ENCODE data around the gene EIF2S3B.
"Not testable (repeated sequence)": the region's sequence is repeated elsewhere in the genome, so short reads cannot be mapped to it uniquely, and the experiment has no call there.

EIF2S3B gene

DNA sequence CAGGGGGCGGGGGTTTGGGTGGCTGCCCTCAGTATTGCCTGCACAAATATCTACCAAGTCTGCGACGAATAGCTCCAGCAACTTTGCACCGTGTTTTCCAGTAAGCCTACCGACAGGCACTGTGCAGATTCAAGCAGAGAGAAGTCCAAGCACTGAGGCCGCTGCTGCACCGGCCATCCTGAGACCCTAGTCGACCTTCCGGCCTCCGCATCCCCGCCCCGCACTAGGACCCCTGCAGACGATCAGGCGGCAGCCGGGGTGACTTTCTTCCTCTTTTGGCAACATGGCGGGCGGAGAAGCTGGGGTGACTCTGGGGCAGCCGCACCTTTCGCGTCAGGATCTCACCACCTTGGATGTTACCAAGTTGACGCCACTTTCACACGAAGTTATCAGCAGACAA is at the start of gene EIF2S3B:
Gene EIF2S3B, plus strand, starts transcription at position 271 of the 400 bp plus-strand sequence. Its CDS starts 13 bp downstream, at position 284.
- no peaks in the 10 kb centered on the region for H3K36me3 ChIP-seq (ENCODE audit: control insufficient read depth, insufficient read depth, low read length)
- no peaks in the 10 kb centered on the region for H3K4me1 ChIP-seq (ENCODE audit: control insufficient read depth, insufficient read depth, low read length)
- no peaks in the 10 kb centered on the region for H3K9me3 ChIP-seq (ENCODE audit: control insufficient read depth, insufficient read depth, low read length)
- H3K4me3 ChIP-seq (ENCODE audit: low read depth, low read length) = no peak within 1 kb of the TSS
- no peak within 1 kb of the TSS for H3K9ac ChIP-seq (ENCODE audit: low read depth, low read length)
- no peaks in the 10 kb centered on the region for H3K27me3 ChIP-seq (ENCODE audit: control insufficient read depth, insufficient read depth, low read length)
- no peak within 1 kb of the TSS for H3K27ac ChIP-seq (ENCODE audit: low read depth, low read length)

DNA sequence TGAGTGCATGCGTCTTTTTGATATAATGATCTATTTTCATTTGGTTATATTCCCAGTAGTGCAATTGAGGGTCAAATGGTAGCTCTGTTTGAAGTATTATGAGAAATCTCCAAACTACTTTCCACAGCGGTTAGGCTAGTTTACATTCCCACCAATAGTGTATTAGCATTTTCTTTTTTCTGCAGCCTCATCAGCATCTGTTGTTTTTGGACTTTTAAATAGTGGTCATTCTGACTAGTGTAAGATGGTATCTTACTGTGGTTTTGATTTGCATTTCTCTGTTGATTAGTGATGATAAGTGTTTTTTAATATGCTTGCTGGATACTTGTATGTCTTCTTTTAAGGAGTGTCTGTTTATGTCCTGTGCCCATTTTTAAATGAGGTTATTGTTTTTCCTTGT is 48.8 kb upstream of the EIF2S3B start:
- H3K4me3 ChIP-seq (ENCODE audit: low read depth, low read length) = no peak overlapping the region
- H3K36me3 ChIP-seq (ENCODE audit: control insufficient read depth, insufficient read depth, low read length) = no peaks in the 10 kb centered on the region
- H3K9ac ChIP-seq (ENCODE audit: low read depth, low read length) = no peak overlapping the region
- peaks cover 11% of the 10 kb centered on the region for H3K4me1 ChIP-seq (ENCODE audit: control insufficient read depth, insufficient read depth, low read length)
- H3K27ac ChIP-seq (ENCODE audit: low read depth, low read length) = no peak overlapping the region
- H3K9me3 ChIP-seq (ENCODE audit: control insufficient read depth, insufficient read depth, low read length) = no peaks in the 10 kb centered on the region
- H3K27me3 ChIP-seq (ENCODE audit: control insufficient read depth, insufficient read depth, low read length) = no peaks in the 10 kb centered on the region

DNA sequence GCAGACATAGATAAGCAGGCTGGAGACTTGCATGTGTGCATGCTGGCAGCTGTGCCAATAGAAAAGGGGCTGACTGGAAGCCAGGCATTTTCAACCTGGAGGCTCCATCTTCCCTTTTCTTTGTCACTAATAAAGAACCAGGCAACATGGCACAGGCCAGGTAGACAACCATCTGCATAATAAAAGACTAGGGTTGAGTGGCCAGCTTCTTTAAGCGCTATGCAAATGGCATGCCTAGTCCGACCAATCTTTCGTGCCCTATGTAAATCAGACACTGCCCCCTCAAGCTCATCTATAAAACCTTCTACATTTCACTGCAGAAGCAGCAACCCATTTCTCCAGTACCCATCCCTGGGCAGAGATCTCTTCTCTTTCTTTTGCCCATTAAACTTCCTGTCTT is 47.9 kb upstream of the EIF2S3B start:
- peaks cover 11% of the 10 kb centered on the region for H3K4me1 ChIP-seq (ENCODE audit: control insufficient read depth, insufficient read depth, low read length)
- H3K9me3 ChIP-seq (ENCODE audit: control insufficient read depth, insufficient read depth, low read length) = no peaks in the 10 kb centered on the region
- H3K36me3 ChIP-seq (ENCODE audit: control insufficient read depth, insufficient read depth, low read length) = no peaks in the 10 kb centered on the region
- peak overlapping the region; percentile 23; the same call in 1 of the 2 replicates for H3K9ac ChIP-seq (ENCODE audit: low read depth, low read length)
- H3K27ac ChIP-seq (ENCODE audit: low read depth, low read length) = no peak overlapping the region
- H3K4me3 ChIP-seq (ENCODE audit: low read depth, low read length) = peak overlapping the region; percentile 5; the same call in 1 of the 2 replicates
- H3K27me3 ChIP-seq (ENCODE audit: control insufficient read depth, insufficient read depth, low read length) = no peaks in the 10 kb centered on the region

DNA sequence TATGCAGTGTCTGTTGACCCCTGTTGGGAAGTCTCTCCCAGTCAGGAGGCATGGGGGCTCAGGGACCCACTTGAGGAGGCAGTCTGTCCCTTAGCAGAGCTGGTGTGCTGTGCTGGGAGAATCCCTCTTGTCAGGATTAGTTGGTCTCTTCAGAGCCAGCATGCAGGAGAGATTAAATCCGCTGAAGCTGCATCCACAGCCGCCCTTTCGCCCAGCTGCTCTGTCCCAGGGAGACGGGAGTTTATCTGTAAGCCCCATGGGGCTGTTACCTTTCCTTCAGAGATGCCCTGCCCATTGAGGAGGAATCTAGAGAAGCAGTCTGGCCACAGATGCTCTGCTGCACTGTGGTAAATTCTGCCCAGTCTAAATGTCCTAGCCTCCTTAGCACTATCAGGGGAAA is 39.4 kb upstream of the EIF2S3B start:
- H3K4me1 ChIP-seq (ENCODE audit: control insufficient read depth, insufficient read depth, low read length) = no peaks in the 10 kb centered on the region
- H3K27me3 ChIP-seq (ENCODE audit: control insufficient read depth, insufficient read depth, low read length) = no peaks in the 10 kb centered on the region
- H3K4me3 ChIP-seq (ENCODE audit: low read depth, low read length) = no peak overlapping the region
- H3K27ac ChIP-seq (ENCODE audit: low read depth, low read length) = no peak overlapping the region
- no peaks in the 10 kb centered on the region for H3K9me3 ChIP-seq (ENCODE audit: control insufficient read depth, insufficient read depth, low read length)
- no peak overlapping the region for H3K9ac ChIP-seq (ENCODE audit: low read depth, low read length)
- H3K36me3 ChIP-seq (ENCODE audit: control insufficient read depth, insufficient read depth, low read length) = no peaks in the 10 kb centered on the region

DNA sequence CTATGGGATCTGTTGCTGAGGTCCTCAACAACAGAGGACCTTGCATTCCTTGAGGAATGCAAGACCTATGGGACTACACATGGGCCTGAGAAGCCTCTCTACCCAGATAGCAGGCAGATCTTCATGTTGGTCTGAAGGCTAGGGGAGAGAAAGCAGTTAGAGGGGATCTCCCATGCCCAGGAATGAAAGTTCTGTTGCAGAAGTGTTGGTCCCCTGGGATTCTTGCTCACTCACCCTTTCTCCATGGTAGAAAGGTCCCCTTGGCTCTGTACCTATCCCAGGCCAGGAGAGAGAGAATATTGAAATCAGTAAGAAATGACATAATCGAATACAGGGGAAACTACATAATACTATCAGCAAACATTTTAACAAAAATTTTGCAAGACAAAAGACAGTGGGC is 36.0 kb upstream of the EIF2S3B start:
- H3K27ac ChIP-seq (ENCODE audit: low read depth, low read length) = no peak overlapping the region
- no peak overlapping the region for H3K4me3 ChIP-seq (ENCODE audit: low read depth, low read length)
- no peaks in the 10 kb centered on the region for H3K36me3 ChIP-seq (ENCODE audit: control insufficient read depth, insufficient read depth, low read length)
- H3K27me3 ChIP-seq (ENCODE audit: control insufficient read depth, insufficient read depth, low read length) = no peaks in the 10 kb centered on the region
- H3K9ac ChIP-seq (ENCODE audit: low read depth, low read length) = no peak overlapping the region
- no peaks in the 10 kb centered on the region for H3K4me1 ChIP-seq (ENCODE audit: control insufficient read depth, insufficient read depth, low read length)
- H3K9me3 ChIP-seq (ENCODE audit: control insufficient read depth, insufficient read depth, low read length) = no peaks in the 10 kb centered on the region

DNA sequence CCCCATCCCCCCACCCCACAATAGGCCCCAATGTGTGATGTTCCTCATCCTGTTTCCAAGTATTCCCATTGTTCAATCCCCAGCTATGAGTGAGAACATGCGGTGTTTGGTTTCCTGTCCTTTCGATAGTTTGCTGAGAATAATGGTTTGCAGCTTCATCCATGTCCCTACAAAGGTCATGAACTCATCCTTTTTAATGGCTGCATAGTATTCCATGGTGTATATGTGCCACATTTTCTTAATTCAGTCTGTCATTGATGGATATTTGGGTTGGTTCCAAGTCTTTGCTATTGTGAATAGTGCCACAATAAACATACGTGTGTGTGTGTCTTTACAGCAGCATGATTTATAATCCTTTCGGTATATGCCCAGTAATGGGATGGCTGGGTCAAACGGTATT is 32.9 kb upstream of the EIF2S3B start:
- H3K4me1 ChIP-seq (ENCODE audit: control insufficient read depth, insufficient read depth, low read length); H3K9me3 ChIP-seq (ENCODE audit: control insufficient read depth, insufficient read depth, low read length); H3K27ac ChIP-seq (ENCODE audit: low read depth, low read length); H3K36me3 ChIP-seq (ENCODE audit: control insufficient read depth, insufficient read depth, low read length); H3K4me3 ChIP-seq (ENCODE audit: low read depth, low read length); H3K9ac ChIP-seq (ENCODE audit: low read depth, low read length); H3K27me3 ChIP-seq (ENCODE audit: control insufficient read depth, insufficient read depth, low read length): not testable (repeated sequence)

DNA sequence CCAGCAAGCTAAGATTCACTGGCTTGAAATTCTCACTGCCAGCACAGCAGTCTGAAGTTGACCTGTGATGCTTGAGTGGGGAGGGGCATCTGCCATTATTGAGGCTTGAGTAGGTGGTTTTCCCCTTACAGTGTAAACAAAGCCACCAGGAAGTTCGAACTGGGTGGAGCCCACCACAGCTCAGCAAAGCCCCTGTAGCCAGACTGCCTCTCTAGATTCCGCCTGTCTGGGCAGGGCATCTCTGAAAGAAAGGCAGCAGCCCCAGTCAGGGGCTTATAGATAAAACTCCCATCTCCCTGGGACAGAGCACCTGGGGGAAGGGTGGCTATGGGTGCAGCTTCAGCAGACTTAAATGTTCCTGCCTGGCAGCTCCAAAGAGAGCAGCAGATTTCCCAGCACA is 23.8 kb upstream of the EIF2S3B start:
- H3K9me3 ChIP-seq (ENCODE audit: control insufficient read depth, insufficient read depth, low read length); H3K27ac ChIP-seq (ENCODE audit: low read depth, low read length); H3K4me1 ChIP-seq (ENCODE audit: control insufficient read depth, insufficient read depth, low read length); H3K27me3 ChIP-seq (ENCODE audit: control insufficient read depth, insufficient read depth, low read length); H3K9ac ChIP-seq (ENCODE audit: low read depth, low read length); H3K4me3 ChIP-seq (ENCODE audit: low read depth, low read length); H3K36me3 ChIP-seq (ENCODE audit: control insufficient read depth, insufficient read depth, low read length): not testable (repeated sequence)

DNA sequence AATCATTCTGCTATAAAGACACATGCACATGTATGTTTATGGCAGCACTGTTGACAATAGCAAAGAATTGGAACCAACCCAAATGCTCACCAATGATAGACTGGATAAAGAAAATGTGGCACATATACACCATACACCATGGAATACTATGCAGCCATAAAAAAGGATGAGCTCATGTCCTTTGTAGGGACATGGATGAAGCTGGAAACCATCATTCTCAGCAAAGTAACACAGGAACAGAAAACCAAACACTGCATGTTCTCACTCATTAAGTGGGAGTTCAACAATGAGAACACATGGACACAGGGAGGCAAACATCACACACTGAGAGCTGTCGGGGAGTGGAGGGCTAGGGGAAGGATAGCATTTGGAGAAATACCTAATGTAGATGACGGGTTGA is 18.4 kb upstream of the EIF2S3B start:
- H3K27ac ChIP-seq (ENCODE audit: low read depth, low read length); H3K9me3 ChIP-seq (ENCODE audit: control insufficient read depth, insufficient read depth, low read length); H3K36me3 ChIP-seq (ENCODE audit: control insufficient read depth, insufficient read depth, low read length); H3K4me3 ChIP-seq (ENCODE audit: low read depth, low read length); H3K4me1 ChIP-seq (ENCODE audit: control insufficient read depth, insufficient read depth, low read length); H3K9ac ChIP-seq (ENCODE audit: low read depth, low read length); H3K27me3 ChIP-seq (ENCODE audit: control insufficient read depth, insufficient read depth, low read length): not testable (repeated sequence)

DNA sequence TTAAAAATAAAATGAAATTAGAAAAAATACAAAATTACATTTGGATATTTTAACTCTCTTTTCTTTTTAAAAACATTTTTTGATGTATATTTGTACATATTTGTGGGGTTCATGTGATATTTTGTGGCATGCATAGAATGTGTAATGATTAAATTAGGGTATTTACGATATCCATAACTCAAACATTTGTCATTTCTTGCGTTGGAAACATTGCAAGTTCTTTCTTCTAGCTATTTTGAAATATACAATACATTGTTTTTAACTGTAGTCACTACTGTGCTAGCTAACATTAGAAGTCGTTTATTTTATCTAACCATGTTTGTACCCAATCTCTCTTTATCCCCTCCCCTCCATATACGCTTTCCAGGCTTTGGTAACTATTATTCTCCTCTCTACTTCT is 13.9 kb upstream of the EIF2S3B start:
- H3K27me3 ChIP-seq (ENCODE audit: control insufficient read depth, insufficient read depth, low read length) = no peaks in the 10 kb centered on the region

DNA sequence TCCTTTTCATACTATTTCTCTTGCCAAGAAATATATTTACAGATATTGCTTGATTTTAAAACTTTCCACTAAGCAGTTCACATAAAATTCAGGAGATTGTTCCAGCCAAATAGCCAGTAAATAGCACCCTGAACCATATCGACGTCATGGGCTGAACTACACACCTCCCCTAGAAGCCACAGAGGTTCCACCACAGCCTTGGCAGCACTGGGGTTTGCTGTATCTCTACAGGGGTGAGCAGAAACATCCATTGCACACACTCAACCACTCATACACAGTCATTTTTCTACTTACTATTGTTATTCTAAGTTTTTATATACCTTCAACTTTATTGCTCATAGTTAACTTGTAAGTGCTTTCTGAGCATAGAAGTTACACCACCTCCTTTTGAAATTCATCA is 8.1 kb upstream of the EIF2S3B start:
- Histone ChIP-seq H3K36me3 (ENCODE audit: control insufficient read depth, insufficient read depth, low read length) (no peaks in the 10 kb centered on the region), H3K27me3 (ENCODE audit: control insufficient read depth, insufficient read depth, low read length) (no peaks in the 10 kb centered on the region), H3K9ac (ENCODE audit: low read depth, low read length) (no peak overlapping the region)

More for the DNA sequence above, 13.9 kb upstream of the EIF2S3B start:
- Histone ChIP-seq H3K4me1 (ENCODE audit: control insufficient read depth, insufficient read depth, low read length) (no peaks in the 10 kb centered on the region), H3K27ac (ENCODE audit: low read depth, low read length) (no peak overlapping the region), H3K9me3 (ENCODE audit: control insufficient read depth, insufficient read depth, low read length) (no peaks in the 10 kb centered on the region), H3K9ac (ENCODE audit: low read depth, low read length) (no peak overlapping the region), H3K4me3 (ENCODE audit: low read depth, low read length) (no peak overlapping the region), H3K36me3 (ENCODE audit: control insufficient read depth, insufficient read depth, low read length) (no peaks in the 10 kb centered on the region)

DNA sequence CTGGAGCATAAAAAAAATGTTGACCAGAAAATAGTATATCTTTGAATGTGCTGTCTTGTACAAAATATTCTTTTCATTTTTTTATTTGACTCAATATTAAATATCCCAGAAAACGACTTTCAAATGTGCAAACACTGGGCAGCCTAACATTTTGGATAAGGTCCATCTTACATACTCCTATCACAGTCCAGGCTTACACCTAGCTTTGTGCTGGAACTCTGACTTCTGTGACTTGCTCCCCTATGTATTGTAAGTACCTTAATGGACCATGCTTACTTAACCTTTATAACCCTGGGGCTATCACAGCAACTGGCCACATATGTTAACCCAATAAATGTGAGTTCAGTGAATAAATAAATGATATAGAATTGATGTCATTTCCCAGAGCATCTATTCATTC is 7.6 kb upstream of the EIF2S3B start:
- no peaks in the 10 kb centered on the region for H3K9me3 ChIP-seq (ENCODE audit: control insufficient read depth, insufficient read depth, low read length)
- H3K27ac ChIP-seq (ENCODE audit: low read depth, low read length) = no peak overlapping the region
- no peaks in the 10 kb centered on the region for H3K27me3 ChIP-seq (ENCODE audit: control insufficient read depth, insufficient read depth, low read length)
- H3K9ac ChIP-seq (ENCODE audit: low read depth, low read length) = no peak overlapping the region
- no peaks in the 10 kb centered on the region for H3K36me3 ChIP-seq (ENCODE audit: control insufficient read depth, insufficient read depth, low read length)
- no peak overlapping the region for H3K4me3 ChIP-seq (ENCODE audit: low read depth, low read length)
- no peaks in the 10 kb centered on the region for H3K4me1 ChIP-seq (ENCODE audit: control insufficient read depth, insufficient read depth, low read length)

More for the DNA sequence above, 8.1 kb upstream of the EIF2S3B start:
- Histone ChIP-seq H3K27ac (ENCODE audit: low read depth, low read length) (no peak overlapping the region), H3K9me3 (ENCODE audit: control insufficient read depth, insufficient read depth, low read length) (no peaks in the 10 kb centered on the region), H3K4me3 (ENCODE audit: low read depth, low read length) (no peak overlapping the region), H3K4me1 (ENCODE audit: control insufficient read depth, insufficient read depth, low read length) (no peaks in the 10 kb centered on the region)

DNA sequence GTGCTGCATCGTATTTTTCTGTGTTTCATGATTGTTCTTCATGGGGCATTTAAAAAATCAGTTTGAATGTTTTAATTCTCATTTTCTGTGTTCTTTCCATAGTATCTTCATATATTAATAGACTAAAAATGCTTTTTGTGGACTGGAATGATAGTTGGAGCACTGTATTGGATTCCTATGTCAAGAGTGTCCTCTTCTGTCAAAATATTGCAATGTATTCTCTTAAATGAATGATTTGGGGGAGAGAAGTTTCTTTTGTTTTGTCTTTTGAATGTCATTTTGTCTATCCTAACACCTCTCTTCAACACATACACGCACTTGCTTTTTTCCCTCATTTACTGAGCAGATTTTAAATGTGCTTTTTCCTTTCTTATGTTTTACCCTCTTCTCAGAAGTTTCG is 4.7 kb upstream of the EIF2S3B start:
- no peaks in the 10 kb centered on the region for H3K27me3 ChIP-seq (ENCODE audit: control insufficient read depth, insufficient read depth, low read length)
- no peak overlapping the region for H3K27ac ChIP-seq (ENCODE audit: low read depth, low read length)
- H3K4me3 ChIP-seq (ENCODE audit: low read depth, low read length) = no peak overlapping the region
- H3K9ac ChIP-seq (ENCODE audit: low read depth, low read length) = no peak overlapping the region
- no peaks in the 10 kb centered on the region for H3K36me3 ChIP-seq (ENCODE audit: control insufficient read depth, insufficient read depth, low read length)
- no peaks in the 10 kb centered on the region for H3K9me3 ChIP-seq (ENCODE audit: control insufficient read depth, insufficient read depth, low read length)
- H3K4me1 ChIP-seq (ENCODE audit: control insufficient read depth, insufficient read depth, low read length) = no peaks in the 10 kb centered on the region
